IPS-NIHi11 (cell line): ENCODE measurements around the gene CD47.
A peak's percentile ranks its signal among the peaks of the same experiment; 100 is the strongest.

Experiments
- DNase-seq: peaks from one replicate; pipeline ENCODE4 v3.0.0; 2012; ENCODE audit warnings: mixed read lengths, low spot score

CD47 gene

DNA sequence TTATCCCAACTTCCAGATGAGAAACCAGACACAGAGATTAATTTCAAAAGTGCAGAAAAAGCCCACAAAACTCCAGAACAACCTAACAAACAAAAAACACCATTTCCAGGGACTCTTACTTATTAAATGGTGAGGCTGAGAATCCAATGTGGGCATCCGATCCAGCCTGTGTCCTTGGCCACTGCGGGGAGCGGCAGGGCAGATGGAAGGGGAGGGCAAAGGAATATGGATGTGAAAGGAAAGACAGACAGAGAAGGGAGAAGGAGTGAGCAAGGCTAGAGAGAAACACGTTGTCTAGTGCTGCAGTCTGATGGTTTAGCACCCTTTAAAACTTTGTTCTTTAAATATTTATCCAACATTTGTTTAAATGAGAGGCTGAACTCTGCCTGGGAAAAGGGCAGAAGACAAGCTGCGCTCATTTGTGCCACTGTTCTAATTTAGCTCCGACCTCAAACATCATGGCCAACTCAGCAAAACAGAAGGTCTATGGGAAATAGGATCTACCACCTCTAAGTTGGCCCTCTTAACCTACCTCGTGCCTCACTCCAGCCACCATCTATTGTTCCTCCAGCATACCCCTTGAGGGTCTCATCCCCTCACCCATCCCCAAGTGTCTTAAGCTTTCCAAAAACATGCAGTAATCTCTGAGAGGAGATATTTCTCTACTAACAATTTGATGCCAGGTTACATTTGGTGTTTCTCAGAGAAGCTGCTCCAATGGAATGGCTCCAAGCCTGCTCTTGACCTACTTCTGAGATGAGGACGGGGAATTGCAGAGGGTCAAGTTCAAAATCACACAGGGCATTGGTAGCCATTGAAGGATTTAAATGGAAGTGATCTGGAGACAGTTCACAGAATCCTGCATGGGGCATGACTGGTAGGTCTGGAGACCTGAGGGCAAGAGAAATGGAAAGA is 77.4 kb downstream of the CD47 start:
- DNase-seq = no peak

DNA sequence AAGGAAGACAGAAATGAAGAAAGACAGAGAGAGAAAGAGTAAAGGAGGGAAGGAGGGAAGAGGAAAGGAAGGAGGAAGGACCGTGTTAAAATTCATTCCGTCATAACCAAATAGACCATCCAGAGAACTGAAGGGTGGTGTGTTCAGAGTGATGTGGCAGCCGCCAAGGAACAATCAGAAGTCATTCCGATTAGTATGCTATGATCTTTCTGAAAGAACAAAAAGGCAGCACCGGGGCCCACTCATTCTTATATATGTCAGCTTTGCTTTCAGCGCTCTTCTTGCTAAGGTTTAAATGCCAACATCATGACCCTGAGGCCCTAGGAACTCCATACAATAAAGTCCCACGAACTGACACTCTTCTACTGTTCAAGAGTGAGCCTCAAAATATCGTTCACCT is 78.5 kb downstream of the CD47 start:
- DNase-seq = no peak

DNA sequence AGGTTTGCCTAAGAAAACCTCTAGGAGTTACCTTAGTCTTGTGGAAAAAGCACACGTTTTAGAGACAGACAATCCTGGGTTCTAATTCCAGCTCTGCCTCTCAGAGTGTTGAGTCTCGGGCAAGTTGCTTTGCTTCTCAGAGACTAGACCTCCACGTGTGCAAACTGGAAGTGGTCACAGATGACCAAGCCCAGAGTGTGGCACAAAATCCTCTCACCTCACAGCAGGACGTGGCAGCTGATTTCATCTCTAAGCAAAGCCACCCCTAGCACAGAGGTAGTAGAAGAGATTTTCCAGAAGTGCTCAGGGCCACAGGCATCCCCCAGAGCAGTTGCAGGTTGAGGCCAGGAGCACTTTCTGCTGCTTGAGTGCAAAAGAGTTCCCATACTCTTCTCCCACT is 79.2 kb downstream of the CD47 start:
- no peak for DNase-seq

DNA sequence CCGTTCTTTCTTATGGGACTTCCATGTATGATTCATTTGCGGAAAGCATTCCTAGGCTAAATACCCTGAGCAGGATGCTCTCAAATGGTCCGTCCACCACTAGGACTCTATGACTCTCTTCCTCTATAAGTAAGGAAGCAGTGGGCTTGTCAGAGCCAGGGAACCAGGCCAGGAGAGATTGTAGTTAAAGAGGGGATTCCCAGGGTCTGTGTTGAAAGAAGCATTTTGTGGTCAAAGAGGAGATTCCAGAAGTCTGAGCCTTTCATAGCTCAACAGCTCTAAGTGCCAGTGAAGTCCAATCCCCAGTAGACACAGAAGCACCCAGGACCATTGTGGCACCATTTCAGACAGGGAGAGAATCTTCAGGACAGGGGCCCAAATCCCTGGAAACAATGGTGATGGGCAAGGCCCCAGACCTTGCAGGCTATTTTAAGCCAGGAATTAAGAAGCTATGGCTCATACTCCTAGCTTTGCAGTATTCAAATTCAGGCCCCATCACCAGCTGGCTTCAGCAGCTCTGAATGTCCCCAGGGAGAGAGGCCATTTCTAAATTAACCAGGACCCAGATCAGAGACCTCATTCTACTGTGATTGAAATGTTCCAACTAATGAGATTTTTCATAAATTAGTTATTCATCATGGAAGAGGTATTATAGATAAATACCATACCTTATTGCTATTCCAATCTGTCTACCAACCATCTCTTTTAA is 81.7 kb downstream of the CD47 start:
- no peak for DNase-seq

DNA sequence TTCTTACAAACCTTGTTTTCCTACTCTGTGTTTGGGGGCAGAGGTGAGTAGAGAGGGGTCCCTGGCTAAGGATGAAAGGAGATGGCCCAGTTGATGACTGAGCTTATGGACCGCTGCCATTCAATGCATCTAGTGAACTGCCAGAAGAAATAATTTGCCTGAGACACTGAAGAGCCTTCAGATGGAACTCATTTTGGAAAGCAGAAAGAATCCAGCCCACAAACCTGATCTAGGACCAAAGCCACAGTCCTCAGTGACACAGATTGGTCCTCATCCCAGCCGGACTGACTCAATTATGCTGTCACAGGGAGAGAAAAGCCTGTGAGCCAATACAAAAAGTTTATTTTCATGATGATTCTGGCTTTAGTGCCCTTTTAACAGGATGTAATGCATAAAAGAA is 82.7 kb downstream of the CD47 start:
- no peak for DNase-seq

DNA sequence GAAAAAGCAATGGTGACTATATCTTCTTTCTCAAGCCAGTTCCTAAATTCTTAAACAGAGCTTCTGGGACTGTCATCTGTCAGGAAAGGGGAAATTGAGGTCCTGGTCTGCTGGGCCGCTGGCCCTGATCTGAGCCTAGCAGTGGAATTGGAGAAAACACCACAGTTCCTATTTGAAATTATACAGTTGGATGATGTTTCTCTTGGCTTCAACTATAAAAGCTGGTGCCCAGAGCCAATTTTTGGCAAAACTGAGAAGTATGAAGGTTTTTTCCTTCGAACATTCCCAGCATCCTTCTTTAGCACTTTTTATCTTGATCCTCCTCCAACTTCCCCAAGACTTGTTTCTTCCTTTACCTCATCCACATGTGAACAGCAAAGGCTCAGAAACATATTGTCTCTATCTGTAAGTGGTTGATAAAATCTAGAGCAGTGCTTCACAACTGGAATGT is 83.9 kb downstream of the CD47 start:
- no peak for DNase-seq

DNA sequence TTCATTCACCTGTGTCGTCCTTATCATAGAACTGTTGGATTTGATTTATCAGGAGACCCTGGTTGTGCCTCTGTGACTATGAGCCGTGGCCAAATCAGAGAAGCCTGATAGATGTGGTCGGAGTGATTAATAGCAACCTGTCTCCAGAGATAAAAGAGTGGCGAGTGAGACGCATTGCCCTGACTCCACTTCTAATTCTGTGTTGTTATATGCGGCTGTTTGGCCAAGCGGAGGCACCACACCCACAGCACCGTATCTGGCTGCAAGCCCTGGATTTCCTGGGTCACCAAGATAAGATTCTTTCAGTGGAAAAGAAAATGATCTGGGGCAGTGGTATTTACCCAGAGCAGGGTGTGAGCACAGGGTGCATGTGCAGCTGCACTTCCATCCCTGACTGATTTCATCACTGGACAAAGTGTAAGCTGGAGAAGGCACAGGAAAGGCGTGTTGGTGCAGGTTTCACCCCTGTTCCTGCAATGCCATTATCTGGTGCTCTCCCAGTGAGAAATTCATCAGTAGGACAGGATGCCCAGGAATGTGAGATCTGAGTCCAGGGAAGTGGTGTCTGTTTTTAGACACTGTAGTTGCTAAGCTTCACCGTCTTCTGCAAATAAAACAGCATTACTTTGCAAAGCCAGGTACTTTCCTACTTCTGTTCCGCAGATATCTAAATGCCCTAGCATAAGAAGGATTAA is 84.6 kb downstream of the CD47 start:
- no peak for DNase-seq

DNA sequence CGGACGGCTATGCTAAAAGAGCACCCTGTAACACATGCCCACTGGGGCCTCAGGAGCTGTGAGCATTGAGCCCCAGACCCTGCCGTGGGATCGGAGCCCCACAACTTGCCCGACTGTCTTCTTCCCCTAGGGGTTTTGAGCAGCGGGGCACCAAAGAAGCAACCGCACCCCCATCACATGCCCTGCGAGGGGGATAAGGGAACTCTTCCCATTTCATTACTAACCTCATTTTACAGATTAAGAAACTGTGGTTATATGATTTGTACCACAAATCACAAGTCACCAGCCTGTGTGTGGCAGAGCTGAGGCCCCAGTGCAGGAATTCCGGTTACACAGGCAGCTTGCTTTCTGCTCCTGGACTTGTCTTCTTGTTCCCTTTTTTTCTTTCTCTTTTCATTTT is 86.2 kb downstream of the CD47 start:
- no peak for DNase-seq

DNA sequence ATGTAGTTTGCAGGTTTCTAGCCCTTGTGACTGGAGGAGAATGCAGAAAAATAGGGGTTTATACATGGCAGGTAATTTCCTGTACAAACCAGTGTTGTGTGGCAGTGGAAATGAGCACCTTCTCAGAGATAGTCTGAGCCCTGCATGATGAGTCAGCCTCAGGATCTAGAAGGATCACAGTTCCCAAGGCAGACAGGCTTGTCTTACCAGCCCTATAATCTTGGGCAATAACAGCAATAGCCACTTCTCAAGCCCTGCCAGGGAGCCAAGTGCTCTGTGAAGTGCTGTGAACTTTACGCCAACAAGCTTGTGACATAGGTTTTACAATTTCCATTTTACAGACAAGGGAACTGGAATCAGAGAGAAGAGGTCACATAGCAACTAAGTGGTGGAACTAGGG is 89.4 kb downstream of the CD47 start:
- DNase-seq = no peak

DNA sequence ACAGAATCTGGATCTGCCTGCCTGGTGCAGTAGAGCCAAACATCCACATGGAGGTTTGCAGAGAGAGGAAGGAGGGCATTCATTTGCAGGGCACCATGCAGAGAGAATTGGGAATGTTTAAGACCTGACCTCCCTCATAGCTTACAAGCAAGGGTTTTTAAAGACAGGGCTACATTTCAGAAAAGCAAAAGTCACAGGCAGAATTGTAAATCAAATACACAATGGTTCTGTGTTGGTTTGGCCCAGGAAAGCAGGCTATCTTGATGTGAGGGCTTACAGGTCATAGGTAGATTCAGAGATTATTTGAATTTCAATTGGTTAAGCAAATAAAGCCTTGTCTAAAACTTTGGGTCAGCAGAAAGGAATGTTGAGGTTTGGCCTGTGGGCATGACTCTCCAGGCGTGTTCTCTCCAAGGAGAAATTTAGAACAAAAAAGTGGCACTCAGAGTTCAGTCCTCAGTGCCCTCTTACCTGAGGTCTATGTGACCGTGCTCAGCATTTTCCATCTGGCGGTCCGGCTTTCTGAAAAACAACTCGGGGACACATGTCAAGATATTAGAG is 91.5 kb downstream of the CD47 start:
- DNase-seq = peak; percentile 44

DNA sequence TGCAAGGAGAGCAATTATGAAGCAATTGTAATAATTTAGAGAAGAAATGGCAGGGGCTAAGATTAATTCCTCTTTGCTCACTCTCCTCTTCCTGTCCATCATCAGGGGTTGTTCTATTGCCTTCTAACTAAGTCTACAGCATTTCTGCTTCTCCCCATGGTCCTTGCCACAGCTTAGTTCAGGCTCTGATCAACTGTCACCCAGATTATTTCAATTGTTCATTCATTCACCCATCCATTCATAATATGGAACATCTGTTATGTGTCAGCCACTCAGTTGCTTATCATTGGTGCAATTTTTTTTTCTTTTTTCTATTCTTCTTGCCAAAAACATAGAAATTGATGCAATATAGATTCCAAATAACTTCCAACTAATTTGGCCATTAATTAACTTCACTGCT is 93.2 kb downstream of the CD47 start:
- DNase-seq = no peak

DNA sequence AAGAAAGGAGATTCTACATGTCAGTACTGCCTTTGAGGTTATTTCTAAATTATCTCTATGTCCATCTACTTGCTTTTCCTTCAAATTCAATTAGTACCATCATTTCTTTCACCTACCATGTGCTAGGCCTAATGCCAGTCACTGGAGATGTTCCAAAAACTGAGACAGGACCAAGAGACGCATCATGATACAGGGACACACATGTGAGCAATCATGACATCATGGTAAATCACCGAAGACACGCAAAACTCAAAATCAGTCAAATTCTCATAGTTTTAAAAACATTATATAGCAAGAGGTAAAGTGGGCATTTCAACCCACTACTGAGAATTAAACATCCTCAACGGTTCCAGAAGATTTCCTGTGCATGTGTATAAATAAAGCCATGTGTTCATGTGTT is 95.0 kb downstream of the CD47 start:
- DNase-seq = no peak

DNA sequence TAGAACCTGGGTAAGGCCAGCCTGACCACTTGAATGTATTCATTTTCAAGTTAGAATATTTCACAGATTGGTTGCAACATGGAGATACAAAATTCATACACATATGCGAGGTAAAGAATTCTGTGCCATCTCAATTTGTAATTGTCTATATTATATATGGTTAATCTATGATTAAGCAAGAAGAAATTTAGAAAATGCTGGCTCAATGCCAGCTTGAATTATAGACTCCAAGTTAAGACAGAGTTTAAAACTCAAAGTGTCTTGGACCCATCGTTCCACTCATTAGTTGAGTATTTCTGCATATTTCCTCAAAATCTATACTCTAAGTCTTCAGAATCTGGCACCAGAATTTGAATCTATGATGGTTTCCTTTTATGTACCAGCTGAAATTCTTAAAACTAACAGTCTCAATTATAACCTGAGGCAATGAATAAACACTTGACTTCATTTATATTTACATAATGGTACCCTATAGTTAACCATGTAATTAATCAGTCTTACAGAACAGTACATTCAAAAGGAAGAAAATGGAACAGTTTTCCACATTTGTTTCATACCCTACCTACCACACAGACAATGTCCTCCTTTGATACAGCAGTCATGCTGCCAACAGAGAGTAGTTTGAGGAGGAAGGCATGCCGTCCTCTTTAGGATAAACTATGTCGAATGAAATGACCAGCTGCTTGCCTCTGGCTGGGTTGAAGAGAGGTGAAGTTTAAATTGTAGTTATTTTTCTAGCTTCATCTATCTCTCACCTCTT is 95.7 kb downstream of the CD47 start:
- DNase-seq = no peak

DNA sequence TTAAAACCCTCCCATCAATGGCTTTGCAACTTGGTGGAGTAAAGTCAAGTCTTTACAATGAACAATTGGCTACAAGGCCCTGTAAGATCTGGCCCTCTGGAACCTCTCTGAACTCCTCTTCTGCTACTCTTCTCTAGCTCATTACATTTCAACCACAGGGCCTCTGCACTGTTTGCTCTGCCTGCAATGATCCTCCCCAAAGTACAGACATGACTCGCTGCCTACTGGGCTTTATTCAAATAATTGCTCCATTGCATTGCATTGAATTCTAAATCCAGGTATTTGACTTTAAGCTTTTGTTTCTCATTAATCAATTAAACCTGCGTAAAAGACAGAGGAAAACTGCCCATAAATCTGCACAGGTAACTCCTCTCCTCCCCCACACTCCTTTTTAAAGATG is 96.7 kb downstream of the CD47 start:
- no peak for DNase-seq

DNA sequence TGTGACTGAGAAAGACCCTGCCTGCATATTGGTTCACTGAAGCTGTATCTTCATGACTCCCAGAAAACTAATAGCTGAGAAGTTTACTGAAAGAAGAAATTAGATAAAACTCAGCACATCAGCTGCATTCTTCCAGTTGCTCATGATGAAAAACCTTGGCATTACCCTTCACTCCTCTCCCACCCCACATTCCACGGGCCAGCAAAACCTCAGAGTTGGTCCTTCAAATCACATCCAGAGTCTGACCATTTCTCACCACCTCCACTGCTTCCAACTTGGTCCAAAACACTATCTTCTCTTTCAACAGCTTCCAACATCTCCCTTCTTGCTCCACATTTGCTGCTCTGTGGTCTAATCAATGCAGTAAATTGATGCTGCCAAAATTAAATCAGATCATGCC is 97.1 kb downstream of the CD47 start:
- DNase-seq = no peak
